ENCODE results near the gene MYCL.

DNA sequence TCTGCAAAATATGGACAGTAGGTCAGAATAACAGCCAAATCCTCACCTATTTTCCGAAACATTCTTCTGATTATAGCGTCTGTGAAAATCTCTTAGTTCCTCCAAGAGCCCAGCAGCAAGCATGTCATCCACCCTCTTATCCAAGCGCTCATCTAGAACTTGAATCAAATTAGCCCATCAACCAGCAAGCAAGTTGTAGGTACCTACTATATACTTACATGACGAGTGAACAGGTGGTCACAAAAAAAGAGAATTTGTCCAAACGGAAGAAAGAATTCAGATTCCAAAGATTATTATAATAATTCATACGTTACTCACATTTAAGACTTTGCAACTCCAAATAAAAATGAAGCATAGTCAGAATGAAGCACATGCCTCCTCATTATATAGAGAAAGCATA, 53.8 kb downstream of the MYCL start:
- no peak for TF ChIP-seq POLR2A (IDR thresholded peaks at IDR 0.05; ENCODE audit: control extremely low read depth in 1 of 2, low read depth in 2 of 2, low read length in 2 of 2)
- TF ChIP-seq, protein P1, sequence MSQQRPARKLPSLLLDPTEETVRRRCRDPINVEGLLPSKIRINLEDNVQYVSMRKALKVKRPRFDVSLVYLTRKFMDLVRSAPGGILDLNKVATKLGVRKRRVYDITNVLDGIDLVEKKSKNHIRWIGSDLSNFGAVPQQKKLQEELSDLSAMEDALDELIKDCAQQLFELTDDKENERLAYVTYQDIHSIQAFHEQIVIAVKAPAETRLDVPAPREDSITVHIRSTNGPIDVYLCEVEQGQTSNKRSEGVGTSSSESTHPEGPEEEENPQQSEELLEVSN (IDR thresholded peaks at IDR 0.05): no peak
- no peak for TF ChIP-seq CEBPB (IDR thresholded peaks at IDR 0.05; ENCODE audit: low read depth, low read length)
- TF ChIP-seq, protein P2, sequence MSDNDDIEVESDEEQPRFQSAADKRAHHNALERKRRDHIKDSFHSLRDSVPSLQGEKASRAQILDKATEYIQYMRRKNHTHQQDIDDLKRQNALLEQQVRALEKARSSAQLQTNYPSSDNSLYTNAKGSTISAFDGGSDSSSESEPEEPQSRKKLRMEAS (IDR thresholded peaks at IDR 0.05): no peak
- TF ChIP-seq, protein P3, sequence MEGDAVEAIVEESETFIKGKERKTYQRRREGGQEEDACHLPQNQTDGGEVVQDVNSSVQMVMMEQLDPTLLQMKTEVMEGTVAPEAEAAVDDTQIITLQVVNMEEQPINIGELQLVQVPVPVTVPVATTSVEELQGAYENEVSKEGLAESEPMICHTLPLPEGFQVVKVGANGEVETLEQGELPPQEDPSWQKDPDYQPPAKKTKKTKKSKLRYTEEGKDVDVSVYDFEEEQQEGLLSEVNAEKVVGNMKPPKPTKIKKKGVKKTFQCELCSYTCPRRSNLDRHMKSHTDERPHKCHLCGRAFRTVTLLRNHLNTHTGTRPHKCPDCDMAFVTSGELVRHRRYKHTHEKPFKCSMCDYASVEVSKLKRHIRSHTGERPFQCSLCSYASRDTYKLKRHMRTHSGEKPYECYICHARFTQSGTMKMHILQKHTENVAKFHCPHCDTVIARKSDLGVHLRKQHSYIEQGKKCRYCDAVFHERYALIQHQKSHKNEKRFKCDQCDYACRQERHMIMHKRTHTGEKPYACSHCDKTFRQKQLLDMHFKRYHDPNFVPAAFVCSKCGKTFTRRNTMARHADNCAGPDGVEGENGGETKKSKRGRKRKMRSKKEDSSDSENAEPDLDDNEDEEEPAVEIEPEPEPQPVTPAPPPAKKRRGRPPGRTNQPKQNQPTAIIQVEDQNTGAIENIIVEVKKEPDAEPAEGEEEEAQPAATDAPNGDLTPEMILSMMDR (IDR thresholded peaks at IDR 0.05; ENCODE audit: control extremely low read depth in 1 of 3, insufficient read depth in 1 of 3, low read depth in 1 of 3, low read length in 3 of 3): no peak
- TF ChIP-seq SP1 (IDR thresholded peaks at IDR 0.05; ENCODE audit: low read depth, low read length): no peak
- TF ChIP-seq JUN (IDR thresholded peaks at IDR 0.05; ENCODE audit: low read depth, low read length): no peak
- TF ChIP-seq RAD21 (IDR thresholded peaks at IDR 0.05 in 1 of 2, conservative IDR thresholded peaks at IDR 0.05 in 1 of 2; ENCODE audit: low read depth in 2 of 2, low read length in 2 of 2): no peak
- no peak for TF ChIP-seq CREB1 (IDR thresholded peaks at IDR 0.05)
- no peak for TF ChIP-seq RBBP5 (IDR thresholded peaks at IDR 0.05; ENCODE audit: borderline replicate concordance, low read depth, low read length)

All from H1 (cell line).